Left forelimb (tissue), 1 donor: ENCODE data around the gene CPLX1.
"Not testable (repeated sequence)": the region's sequence is repeated elsewhere in the genome, so short reads cannot be mapped to it uniquely, and the experiment has no call there.

ENCODE experiments used
- DNase-seq: peaks from one replicate; pipeline ENCODE4 v3.0.0-alpha.2; 2018; ENCODE audit warnings: low spot score

The CPLX1 gene

DNA sequence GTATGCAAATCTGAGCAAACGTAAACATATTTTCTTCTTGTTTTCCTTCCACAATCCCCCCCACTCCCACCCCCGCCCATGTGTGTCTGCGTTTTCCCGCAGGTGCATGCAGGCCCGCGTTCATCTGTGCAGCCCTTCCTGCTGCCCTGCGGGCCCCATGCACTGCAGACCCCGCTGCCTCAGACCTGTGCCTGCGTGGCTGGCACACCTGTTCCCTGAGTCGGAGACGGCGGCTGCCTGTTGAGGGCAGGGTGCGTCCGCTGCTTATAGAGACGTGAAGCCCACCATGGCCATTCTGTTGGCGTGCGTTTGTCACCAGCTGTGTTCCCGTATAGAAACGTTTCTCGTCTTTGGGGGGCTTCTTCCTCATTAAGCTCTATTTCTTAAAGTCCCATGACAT is 68.8 kb downstream of the CPLX1 start:
- DNase-seq, result no peak

DNA sequence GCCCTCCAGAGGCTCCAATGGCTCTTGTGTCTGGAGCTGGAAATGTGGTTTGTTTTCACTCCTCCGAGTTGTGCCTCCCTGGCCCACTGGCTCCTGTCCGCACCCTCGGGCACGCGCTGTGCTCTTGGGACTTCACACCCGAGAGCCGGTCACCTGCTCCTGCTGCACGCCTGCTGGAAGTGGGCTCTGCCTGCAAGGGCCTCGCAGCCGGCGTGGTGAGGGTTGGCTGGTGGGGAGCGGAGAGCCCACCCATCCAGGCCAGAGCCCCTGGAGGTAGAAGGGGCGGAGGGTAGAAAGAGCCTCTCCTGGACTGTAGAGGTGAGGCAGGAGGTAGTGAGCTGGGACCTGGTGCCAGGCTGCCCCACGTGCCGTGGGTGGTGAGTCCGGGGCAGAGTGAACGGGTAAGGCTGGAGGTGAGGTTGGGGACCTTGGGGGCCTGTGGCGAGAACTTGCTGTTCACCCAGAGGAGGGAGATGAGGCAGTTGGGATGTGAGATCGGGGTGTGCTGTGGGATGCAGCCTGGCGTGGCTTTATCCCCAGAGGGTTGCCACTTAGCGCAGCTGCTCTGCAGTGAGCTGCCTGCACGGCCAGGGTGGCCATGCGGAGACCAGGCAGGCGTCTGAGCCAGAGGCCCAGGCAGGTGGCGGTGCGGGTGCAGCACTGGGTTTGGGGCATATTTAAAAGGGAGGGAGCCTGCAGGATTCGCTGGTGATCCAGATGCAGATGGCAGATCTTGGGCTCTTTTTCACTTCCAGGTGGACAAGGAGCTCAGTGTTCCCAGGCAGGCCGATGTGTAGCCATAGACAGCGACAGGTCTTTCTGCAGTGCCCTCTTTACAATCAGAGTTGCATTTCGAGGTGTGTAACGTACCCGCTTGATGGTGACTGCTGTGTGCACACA is 71.5 kb downstream of the CPLX1 start:
- DNase-seq, result no peak

DNA sequence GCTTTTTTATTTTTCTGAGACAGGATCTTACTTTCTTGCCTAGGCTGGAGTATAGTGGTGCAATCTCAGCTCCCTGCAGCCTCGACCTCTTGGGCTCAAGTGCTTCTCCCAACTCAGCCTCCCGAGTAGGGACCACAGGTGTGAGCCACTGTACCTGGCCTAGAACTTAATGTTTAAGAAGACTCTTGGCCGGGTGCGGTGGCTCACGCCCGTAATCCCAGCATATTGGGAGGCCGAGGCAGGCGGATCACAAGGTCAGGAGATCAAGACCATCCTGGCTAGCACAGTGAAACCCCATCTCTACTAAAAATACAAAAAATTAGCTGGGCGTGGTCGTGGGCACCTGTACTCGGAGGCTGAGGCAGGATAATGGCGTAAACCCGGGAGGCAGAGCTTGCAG is 72.7 kb downstream of the CPLX1 start:
- DNase-seq, result not testable (repeated sequence)

DNA sequence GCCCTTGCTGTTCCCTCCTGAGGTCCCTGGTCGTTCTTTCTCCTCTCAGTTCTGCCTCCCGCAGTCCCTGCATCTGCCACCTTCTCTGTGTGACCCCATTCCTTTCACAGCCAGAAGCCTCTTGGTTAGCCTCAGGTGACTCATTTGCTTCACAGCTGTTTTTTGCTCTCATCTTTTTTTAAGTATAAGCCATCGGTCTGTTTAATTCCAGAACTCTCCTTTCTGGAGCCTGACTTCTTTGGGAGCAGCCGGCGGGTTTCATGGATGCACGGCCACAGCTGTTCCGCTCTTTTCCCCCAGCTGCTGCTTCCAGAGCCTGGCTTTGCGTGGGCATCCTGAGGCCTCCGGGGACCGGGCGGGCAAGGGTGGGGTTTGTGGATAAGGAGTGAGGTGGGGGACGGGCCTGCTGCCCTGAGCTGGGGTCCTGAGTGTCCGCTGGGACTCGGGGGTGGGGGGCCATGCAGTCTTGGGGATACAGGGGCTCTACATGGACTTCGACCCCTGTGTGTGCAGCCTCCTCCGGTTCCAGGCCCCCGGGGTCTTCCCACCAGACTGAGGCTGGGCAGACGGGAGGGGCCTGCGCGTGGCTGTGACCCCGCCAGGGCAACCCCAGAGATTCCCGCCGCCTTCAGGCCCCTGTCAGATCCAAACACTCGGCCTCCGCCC is 73.6 kb downstream of the CPLX1 start:
- DNase-seq, result no peak

DNA sequence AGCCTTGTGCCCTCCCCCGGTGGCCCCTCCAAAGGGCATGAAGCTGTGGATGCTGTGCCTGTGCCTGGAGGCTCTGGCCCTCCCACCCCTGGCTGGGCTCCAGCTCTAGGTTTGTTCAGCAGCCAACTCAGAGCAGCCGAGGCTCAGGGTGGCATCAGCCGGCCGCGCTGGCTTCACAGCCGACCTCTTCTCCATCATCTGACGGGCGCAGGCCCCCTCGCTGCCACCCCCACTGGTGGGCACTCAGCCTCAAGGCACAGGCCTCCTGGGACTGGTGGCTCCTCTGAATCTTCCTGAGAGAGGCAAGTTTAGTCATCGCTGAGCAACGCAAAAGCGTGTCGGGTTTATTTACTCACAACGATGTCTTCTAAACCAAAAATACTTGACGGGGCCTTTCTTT is 74.3 kb downstream of the CPLX1 start:
- DNase-seq, result no peak

DNA sequence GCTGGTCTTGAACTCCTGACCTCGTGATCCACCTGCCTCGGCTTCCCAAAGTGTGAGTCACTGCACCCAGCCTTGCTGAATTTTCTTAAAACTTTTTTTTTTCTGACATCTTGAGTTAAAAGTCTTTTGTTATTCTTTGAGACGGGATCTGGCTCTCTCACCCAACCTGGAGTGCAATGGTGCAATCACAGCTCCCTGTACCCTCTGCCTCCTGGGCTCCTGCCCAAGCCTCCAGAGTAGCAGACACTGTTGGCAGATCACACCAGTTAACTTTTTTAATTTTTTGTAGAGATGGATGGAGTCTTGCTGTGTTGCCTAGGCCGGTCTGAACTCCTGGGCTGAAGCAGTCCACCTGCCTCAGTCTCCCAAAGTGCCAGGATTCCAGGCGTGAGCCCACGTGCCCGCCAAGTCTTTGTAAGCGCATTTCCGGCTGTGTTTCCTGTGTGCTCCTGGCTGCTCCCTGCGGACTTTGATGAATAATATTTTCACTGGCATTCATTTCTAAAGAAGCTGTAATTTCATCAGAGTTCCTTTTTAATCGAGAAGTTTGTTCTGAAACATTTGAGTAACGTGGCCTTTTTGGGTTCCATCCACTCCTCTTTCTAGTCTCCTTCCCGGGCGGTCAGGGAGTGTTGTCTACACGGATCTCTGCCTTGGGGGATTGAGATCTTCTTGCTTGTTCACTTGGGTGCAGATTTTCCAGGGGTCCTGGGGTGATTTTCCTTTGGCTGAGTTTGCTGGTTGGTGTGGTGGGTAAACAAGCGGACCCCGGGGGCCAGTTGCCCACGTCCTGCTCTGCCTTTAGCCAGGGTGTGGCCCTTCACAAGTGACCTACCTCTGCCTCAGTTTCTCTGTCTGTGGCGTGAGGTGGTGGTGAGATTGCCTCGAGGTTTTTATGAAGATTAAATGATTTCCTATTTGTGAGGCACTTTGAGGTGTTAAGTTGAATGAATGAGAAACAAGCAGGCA is 75.9 kb downstream of the CPLX1 start:
- DNase-seq, result no peak

DNA sequence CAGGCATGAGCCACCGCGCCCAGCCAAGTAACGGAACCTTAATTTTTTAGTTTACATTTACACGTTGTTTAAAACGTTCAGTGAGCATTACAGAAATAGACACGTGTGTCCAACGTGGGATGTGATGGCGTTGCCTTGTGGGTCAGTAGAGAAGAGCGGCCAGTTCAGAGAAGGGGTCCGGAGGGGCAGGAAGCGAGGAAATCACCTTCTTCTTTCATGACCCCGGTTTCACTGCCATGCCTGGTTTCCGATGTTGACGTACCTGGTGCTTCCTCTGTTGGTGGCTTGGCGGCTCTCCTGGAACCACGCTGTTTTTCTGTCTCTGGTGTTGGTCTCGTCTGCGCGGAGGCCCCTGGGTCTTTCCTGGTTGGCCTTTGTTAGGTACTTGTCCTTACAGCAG is 77.5 kb downstream of the CPLX1 start:
- no peak for DNase-seq

DNA sequence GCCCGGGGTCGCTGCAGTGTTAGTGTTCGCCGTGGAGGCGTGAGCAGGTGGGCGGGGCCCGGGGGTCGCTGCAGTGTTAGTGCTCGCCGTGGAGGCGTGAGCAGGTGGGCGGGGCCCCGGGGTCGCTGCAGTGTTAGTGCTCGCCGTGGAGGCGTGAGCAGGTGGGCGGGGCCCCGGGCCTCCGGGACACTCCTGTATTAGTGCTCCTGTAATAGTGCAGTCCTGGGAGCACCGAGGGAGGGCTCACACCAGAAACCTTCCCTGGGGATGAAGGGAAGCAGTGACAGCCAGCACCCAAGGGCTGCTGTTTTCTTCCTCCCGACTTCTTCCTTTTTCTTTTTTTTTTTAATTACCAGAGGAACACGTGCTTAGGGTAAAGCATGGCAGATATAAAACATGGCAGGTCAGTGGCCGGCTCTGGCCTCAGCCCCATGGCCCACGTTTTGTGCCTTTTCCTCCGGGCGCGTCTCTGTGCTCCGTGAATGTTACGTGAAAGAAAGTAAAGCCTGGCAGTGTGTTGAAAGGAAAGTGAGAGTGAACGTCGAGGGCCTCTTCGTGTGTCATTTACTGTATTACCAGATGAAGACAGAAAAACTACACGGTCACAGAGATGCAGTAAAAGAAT is 78.3 kb downstream of the CPLX1 start:
- no peak for DNase-seq

DNA sequence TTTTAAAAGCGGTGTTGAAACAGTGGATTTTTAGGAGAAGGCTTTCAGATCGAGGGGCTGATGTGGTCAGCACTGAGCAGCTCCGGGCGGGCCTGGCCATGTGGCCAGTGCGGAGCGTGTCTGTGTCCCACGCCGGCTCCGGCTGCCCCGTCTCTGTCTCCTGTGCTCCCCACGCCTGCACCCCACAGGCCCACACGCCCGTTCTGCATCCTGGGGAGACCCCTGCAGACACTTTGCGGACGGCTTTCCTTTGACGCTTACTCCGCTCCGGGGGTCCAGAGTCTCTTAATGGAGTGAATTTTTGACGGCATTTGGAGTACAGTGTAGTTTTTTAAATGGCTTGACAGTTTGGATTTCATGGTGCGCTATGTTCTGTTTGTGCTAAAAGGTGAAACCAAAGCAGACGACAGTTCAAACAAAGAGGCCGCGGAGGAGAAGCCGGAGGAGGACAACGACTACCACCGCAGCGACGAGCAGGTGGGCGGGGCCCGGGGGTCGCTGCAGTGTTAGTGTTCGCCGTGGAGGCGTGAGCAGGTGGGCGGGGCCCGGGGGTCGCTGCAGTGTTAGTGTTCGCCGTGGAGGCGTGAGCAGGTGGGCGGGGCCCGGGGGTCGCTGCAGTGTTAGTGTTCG is 81.6 kb downstream of the CPLX1 start:
- DNase-seq, result no peak

DNA sequence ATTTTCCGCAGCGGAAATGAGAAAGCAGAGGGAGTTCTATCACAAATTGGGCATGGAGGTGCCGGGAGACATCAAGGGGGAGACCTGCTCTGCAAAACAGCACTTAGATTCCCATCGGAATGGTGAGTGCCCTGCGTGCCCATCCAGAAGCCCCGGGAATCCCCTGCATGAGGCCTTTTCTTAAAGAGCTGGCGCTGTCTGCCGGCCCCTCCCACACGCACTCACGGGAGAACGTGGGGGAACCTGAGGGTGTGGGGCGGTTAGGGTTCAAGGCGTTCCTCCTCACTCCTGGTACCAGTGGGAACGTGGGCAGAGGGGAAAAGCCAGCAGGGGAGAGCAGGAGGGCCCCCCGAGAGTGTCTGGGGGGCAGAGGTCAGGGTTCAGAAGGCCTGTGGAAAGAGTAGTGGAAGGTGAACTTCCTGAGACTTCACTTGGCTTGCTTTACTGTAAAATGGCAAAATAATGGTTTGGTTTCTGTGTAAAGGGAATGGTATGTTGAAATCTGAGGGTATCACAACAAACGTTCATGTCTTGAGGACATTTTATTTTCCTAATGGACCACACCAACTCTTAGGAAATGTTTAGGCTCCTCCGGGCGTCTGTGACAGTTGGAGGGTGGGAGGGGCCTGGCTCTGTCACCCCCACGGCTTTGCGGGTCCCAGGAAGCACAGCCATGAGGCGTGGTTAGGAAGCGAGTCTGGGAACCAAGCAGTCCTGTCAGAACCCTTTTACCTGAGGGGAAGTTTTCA is 82.3 kb downstream of the CPLX1 start:
- DNase-seq, result no peak

DNA sequence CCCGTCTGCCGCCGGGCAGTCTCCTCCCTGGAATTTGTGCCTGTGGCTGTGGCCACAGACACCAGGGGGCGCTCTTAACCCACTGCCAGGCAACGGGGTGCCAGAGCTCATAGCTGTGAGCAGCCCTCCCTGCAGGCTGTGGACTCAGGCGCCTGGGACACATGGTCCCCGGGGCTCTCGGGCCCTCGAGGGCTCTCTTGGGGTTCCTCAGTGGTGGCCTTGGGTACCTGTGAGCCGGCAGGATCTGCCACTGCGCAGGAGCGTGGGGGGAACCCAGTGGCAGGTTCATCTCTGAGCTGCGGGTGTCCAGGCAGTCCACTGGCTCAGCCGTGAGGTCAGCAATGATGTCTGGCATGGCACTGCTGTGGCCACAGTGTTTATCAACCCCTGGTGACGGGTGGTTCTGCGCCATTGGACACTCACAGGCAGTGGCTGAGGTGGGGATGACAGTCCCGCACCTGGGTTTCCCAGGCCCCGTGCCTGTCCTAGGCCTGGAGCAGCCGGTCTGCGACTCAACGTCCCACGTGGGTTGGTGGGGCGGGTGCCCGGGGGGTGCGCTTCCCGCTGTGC is 83.1 kb downstream of the CPLX1 start:
- no peak for DNase-seq

DNA sequence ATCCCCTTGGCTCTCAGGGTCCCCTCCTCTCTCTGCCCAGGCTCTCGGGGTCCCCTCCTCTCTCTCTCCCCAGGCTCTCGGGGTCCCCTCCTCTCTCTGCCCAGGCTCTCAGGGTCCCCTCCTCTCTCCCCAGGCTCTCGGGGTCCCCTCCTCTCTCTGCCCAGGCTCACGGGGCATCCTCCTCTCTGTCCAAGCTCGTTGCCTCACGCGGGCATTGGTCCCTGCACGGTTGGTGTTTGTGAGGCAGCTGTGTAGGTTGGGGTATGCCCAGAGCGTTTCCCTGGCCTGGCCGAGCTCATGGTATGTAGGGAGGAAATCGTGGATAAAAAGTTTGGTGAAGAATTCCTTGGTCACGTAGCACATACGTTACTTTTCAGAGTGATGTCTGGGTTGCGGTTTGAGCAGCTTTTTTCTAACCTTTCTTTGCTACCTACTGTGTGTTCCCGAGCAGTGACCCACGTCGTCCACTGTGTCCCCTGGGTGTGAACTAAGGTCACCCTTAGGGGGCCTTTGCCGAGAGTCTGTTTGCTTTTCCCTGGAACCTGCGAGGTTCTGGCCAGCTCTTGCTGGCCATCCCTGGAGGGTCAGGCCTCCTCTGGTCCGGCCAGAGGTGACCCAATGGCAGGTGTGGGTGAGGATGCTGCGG is 83.7 kb downstream of the CPLX1 start:
- DNase-seq, result no peak

DNA sequence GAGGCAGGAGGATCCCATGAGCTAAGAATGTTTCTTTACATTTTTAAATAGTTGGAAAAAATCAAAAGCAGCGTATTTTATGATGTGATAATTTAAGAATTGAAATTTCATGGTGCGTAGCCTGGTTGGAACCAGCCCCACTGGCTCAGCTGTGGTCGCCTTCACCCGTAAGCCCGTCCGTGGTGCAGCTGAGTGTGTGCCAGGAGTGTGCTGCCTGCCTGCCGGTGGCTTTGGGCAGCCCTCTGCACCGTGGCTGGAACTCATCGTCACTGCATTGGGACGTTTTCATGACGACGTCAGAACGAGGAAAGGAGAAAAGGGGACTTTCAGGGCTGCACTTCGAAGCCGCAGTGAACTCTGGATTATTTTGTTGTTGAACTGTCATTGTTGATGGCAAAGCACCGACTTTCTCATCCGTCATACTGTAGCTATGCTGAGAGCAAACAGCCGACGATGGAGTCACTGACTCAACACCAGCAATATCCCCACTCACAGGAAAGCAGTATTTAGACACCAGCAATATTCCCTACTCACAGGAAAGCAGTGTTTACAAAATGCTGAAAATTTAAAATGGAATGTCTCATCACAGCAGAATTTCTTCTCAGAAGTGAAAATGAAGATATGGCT is 85.2 kb downstream of the CPLX1 start:
- DNase-seq, result no peak

DNA sequence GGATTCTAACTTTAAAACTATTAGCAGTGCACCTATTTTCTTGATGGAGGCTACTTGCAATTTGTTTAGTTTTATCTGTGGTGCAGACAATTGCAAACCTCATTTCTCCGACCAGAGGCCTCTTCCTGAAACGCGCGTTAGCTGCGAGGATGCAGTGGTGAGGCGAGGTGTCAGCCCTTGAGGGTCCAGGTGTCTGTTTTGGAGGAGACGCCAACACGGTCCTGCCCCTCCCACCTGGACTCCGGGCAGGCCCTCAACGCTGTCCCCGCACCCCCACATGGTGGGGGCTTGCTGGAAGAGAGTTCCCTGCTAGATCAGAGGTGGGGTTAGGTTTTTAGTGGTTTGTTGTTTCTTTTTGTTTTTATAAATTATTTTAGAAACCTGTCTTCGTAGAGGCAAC is 85.9 kb downstream of the CPLX1 start:
- DNase-seq, result no peak

DNA sequence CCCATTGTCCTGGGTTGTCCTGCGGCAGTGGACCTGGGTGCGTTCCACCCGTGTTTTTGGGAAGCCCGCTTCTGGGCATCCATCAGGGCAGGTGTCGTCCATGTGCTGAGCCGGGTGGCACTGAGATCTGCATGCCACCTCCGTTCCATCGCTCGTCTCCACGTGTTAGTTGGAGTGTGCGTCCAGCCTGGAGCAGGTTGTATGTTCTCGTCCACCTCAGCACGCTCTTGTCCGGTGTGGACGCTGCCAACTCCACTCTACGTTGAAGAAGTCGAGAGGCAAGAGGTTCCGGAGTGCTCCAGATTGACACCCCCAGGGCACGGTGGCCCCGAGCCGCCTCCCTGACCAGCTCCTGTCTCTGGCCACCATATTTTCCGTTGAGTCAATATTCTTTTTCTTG is 86.4 kb downstream of the CPLX1 start:
- no peak for DNase-seq

DNA sequence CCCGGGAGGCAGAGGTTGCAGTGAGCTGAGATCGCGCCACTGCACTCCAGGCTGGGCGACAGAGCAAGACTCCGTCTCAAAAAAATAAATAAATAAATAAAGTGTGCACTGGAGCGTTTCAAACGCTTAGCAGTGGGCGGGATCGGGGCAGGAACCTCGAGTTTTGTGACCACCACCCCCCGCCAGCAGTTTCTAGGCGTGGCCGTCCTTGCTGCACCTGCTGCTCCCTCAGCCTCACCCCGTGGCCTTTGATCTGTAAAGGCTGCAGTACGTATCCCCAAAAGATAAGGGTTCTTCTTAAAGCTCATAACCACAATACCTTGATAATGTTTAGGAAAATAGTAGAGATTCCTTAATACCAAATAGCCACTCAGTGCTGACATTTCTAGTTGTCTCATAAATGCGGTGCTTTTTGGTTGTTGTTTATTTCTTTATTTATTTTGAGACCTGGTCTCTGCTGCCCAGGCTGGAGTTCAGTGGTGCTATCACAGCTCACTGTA is 87.1 kb downstream of the CPLX1 start:
- no peak for DNase-seq

DNA sequence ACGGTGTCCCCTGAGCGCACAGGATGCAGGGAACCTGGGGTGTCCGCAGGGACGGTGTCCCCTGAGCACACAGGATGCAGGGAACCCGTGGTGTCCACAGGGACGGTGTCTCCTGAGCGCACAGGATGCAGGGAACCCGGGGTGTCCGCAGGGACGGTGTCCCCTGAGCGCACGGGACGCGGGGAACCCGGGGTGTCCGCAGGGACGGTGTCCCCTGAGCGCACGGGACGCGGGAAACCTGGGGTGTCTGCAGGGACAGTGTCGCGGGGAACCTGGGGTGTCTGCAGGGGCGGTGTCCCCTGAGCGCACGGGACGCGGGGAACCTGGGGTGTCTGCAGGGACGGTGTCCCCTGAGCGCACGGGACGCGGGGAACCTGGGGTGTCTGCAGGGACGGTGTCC is 89.4 kb downstream of the CPLX1 start:
- not testable (repeated sequence) for DNase-seq

DNA sequence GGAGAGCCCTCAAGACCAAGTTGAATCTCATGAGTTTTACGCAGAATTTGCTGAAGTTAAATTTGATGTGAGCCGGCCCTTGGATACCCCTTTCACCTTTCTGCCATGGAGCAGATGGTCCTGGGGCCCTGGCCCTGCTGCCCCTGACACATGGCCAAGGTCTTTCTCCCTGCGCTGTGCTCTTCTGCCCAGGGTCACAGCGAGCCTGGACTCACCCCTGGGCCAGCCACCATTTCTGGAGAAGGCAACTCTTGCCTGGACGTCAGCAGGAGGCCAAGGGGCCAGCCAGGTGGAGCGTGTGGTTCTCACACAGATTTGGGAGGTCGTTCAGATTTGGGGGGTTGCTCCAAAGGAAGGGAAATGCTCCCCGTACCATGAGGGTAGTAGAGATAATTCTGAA is 90.3 kb downstream of the CPLX1 start:
- no peak for DNase-seq
